T-helper 1 cell treated with Interleukin-12 subunit alpha and Interleukin-12 subunit beta and Interleukin-4 antibody, amounts not matched to agents 30 ng/mL and 1 ng/mL, for 36 hours (primary cell): ENCODE measurements around the gene RPH3AL. TPM values are rescaled to one million over a fixed set of nuclear protein-coding genes. Genes with fewer than 3 reads are reported as not detected.

Experiments used
- intact Hi-C: fragments of 100-400 bp; cut with micrococcal nuclease; formaldehyde crosslinking; loops from one replicate; pipeline ENCODE4 v1.15.1; 2024
- total RNA-seq: library from RNA; stranded (reverse); gene quantifications from 2 replicates; pipeline ENCODE4 v1.2.3, GENCODE V29; 2022

Gene RPH3AL
- total RNA-seq, 1 donor from 2014 or later = 2.6 TPM

- intact Hi-C loops = no loop called here
These were observed 15.6 kb downstream of the RPH3AL start for GRCh38 chr17:337022-337420.

GRCh38 chr17:336110-337021 is 16.2 kb downstream of the RPH3AL start:
- intact Hi-C loops = no loop called here

GRCh38 chr17:335691-336090 is 16.9 kb downstream of the RPH3AL start:
- intact Hi-C loops = no loop called here

- intact Hi-C loops = no loop called here
These were observed 17.6 kb downstream of the RPH3AL start for GRCh38 chr17:334974-335481.

- intact Hi-C loops = no loop called here
These were observed 18.8 kb downstream of the RPH3AL start for GRCh38 chr17:333626-334396.

GRCh38 chr17:332558-333322 is 19.9 kb downstream of the RPH3AL start:
- intact Hi-C loops = no loop called here

GRCh38 chr17:332023-332422 is 20.6 kb downstream of the RPH3AL start:
- intact Hi-C loops = no loop called here

GRCh38 chr17:330993-331701 is 21.5 kb downstream of the RPH3AL start:
- intact Hi-C loops = no loop called here

GRCh38 chr17:329784-330420 is 22.7 kb downstream of the RPH3AL start:
- intact Hi-C loops = no loop called here

- intact Hi-C loops = no loop called here
These were observed 24.6 kb downstream of the RPH3AL start for GRCh38 chr17:327971-328370.

- intact Hi-C loops = no loop called here
These were observed 25.3 kb downstream of the RPH3AL start for GRCh38 chr17:327296-327695.

GRCh38 chr17:326010-326621 is 26.5 kb downstream of the RPH3AL start:
- intact Hi-C loops = no loop called here

GRCh38 chr17:325270-326009 is 27.2 kb downstream of the RPH3AL start:
- intact Hi-C loops = no loop called here

GRCh38 chr17:323721-324571 is 28.7 kb downstream of the RPH3AL start:
- intact Hi-C loops = no loop called here

- intact Hi-C loops = no loop called here
These were observed 29.4 kb downstream of the RPH3AL start for GRCh38 chr17:323181-323580.

- intact Hi-C loops = no loop called here
These were observed 30.4 kb downstream of the RPH3AL start for GRCh38 chr17:322006-322780.

GRCh38 chr17:321386-321941 is 31.1 kb downstream of the RPH3AL start:
- intact Hi-C loops = no loop called here
